ENCODE results near the gene TUT1. TPM values are rescaled to one million over a fixed set of nuclear protein-coding genes. Genes with fewer than 3 reads are reported as not detected.

Gene TUT1
- total and polyA plus RNA-seq, 2 experiments from 2014 or later: 6.1 to 12.1 TPM

GRCh38 chr11:62605902-62606301 lies 14.6 kb upstream of the TUT1 start:
- H3K4me1 ChIP-seq (ENCODE audit: insufficient read depth): peaks cover under 1% of the 10 kb centered on the region; the same call in 1 of the 2 replicates
- H4K20me1 ChIP-seq (ENCODE audit: insufficient read depth): no peaks in the 10 kb centered on the region
- peaks cover 10% of the 10 kb centered on the region for H3F3A ChIP-seq (ENCODE audit: insufficient read depth)
- H3K9me3 ChIP-seq (ENCODE audit: low read depth): no peaks in the 10 kb centered on the region
- peaks cover 4% of the 10 kb centered on the region; the same call in 1 of the 2 replicates for H3K36me3 ChIP-seq (ENCODE audit: low read depth)
- H3K27me3 ChIP-seq (replicated peaks; ENCODE audit: insufficient read depth): no peaks in the 10 kb centered on the region
- 94 to 96% methylated on average over 13 to 15 of the region's 15 CpGs for WGBS, 2 experiments (ENCODE audit: low coverage in 1 of 2, low lambda C conversion rate in 2 of 2, missing lambda C conversion rate in 2 of 2)
- H3K4me2 ChIP-seq (ENCODE audit: unreplicated experiment): no peak overlapping the region
- no peak overlapping the region for H3K4me3 ChIP-seq
- H3K79me2 ChIP-seq (ENCODE audit: insufficient read depth): peaks cover 28% of the 10 kb centered on the region
- TF ChIP-seq EZH2phosphoT487 (IDR thresholded peaks at IDR 0.05; ENCODE audit: insufficient read depth, low read depth) (no peak), EZH2 (IDR thresholded peaks at IDR 0.05; ENCODE audit: insufficient read depth, poor library complexity, severe bottlenecking) (no peak)
- DNase-seq: no peak
- no peaks in the 10 kb centered on the region for H3K9me2 ChIP-seq (ENCODE audit: insufficient read depth)
- no peak overlapping the region for H3K9ac ChIP-seq
- H3K27ac ChIP-seq: no peak overlapping the region
- in situ Hi-C loops (cut with MboI): no loop called here
- no peak overlapping the region for H2AFZ ChIP-seq

GRCh38 chr11:62605467-62605866 lies 14.1 kb upstream of the TUT1 start:
- Histone ChIP-seq H3K27ac (no peak overlapping the region), H3K4me2 (ENCODE audit: unreplicated experiment) (no peak overlapping the region), H3K36me3 (ENCODE audit: low read depth) (peaks cover 4% of the 10 kb centered on the region; the same call in 1 of the 2 replicates), H3K27me3 (replicated peaks; ENCODE audit: insufficient read depth) (no peaks in the 10 kb centered on the region), H3K4me1 (ENCODE audit: insufficient read depth) (peaks cover under 1% of the 10 kb centered on the region; the same call in 1 of the 2 replicates), H4K20me1 (ENCODE audit: insufficient read depth) (no peaks in the 10 kb centered on the region), H2AFZ (no peak overlapping the region), H3K4me3 (no peak overlapping the region), H3K79me2 (ENCODE audit: insufficient read depth) (peaks cover 28% of the 10 kb centered on the region), H3K9me2 (ENCODE audit: insufficient read depth) (no peaks in the 10 kb centered on the region), H3K9me3 (ENCODE audit: low read depth) (no peaks in the 10 kb centered on the region), H3F3A (ENCODE audit: insufficient read depth) (peaks cover 13% of the 10 kb centered on the region), H3K9ac (no peak overlapping the region)
- 90 to 93% methylated on average over 5 to 6 of the region's 6 CpGs for WGBS, 2 experiments (ENCODE audit: low coverage in 1 of 2, low lambda C conversion rate in 2 of 2, missing lambda C conversion rate in 2 of 2)
- DNase-seq: no peak
- TF ChIP-seq EZH2phosphoT487 (IDR thresholded peaks at IDR 0.05; ENCODE audit: insufficient read depth, low read depth) (no peak), EZH2 (IDR thresholded peaks at IDR 0.05; ENCODE audit: insufficient read depth, poor library complexity, severe bottlenecking) (no peak)
- in situ Hi-C loops (cut with MboI): no loop called here

- peaks cover 8% of the 10 kb centered on the region; the same call in 1 of the 2 replicates for H3K36me3 ChIP-seq (ENCODE audit: low read depth)
- no peak overlapping the region for H2AFZ ChIP-seq
- no peaks in the 10 kb centered on the region for H3K27me3 ChIP-seq (replicated peaks; ENCODE audit: insufficient read depth)
- WGBS, 2 experiments (ENCODE audit: low coverage in 1 of 2, low lambda C conversion rate in 2 of 2, missing lambda C conversion rate in 2 of 2): 90 to 92% methylated on average over 13 of the region's 13 CpGs
- H3K4me3 ChIP-seq: no peak overlapping the region
- no peak overlapping the region for H3K4me2 ChIP-seq (ENCODE audit: unreplicated experiment)
- no peak overlapping the region for H3K27ac ChIP-seq
- TF ChIP-seq EZH2phosphoT487 (IDR thresholded peaks at IDR 0.05; ENCODE audit: insufficient read depth, low read depth) (no peak), EZH2 (IDR thresholded peaks at IDR 0.05; ENCODE audit: insufficient read depth, poor library complexity, severe bottlenecking) (no peak)
- peaks cover 20% of the 10 kb centered on the region for H3F3A ChIP-seq (ENCODE audit: insufficient read depth)
- no peaks in the 10 kb centered on the region for H3K9me2 ChIP-seq (ENCODE audit: insufficient read depth)
- peaks cover 28% of the 10 kb centered on the region for H3K79me2 ChIP-seq (ENCODE audit: insufficient read depth)
- no peaks in the 10 kb centered on the region for H3K9me3 ChIP-seq (ENCODE audit: low read depth)
- no peak overlapping the region for H3K9ac ChIP-seq
- DNase-seq: no peak
- peaks cover 9% of the 10 kb centered on the region for H3K4me1 ChIP-seq (ENCODE audit: insufficient read depth)
- no peaks in the 10 kb centered on the region for H4K20me1 ChIP-seq (ENCODE audit: insufficient read depth)
- in situ Hi-C loops (cut with MboI): no loop called here
These were observed 13.3 kb upstream of the TUT1 start for GRCh38 chr11:62604460-62605120.

GRCh38 chr11:62603776-62604299 lies 12.5 kb upstream of the TUT1 start:
- Histone ChIP-seq H3K36me3 (ENCODE audit: low read depth) (peaks cover 8% of the 10 kb centered on the region; the same call in 1 of the 2 replicates), H3K27me3 (replicated peaks; ENCODE audit: insufficient read depth) (no peaks in the 10 kb centered on the region), H3K9ac (no peak overlapping the region), H3K4me2 (ENCODE audit: unreplicated experiment) (no peak overlapping the region), H3K79me2 (ENCODE audit: insufficient read depth) (peaks cover 32% of the 10 kb centered on the region), H3K4me1 (ENCODE audit: insufficient read depth) (peaks cover 15% of the 10 kb centered on the region), H3K9me2 (ENCODE audit: insufficient read depth) (no peaks in the 10 kb centered on the region), H3K27ac (no peak overlapping the region), H3K9me3 (ENCODE audit: low read depth) (no peaks in the 10 kb centered on the region), H3K4me3 (no peak overlapping the region), H3F3A (ENCODE audit: insufficient read depth) (peaks cover 21% of the 10 kb centered on the region), H4K20me1 (ENCODE audit: insufficient read depth) (no peaks in the 10 kb centered on the region), H2AFZ (no peak overlapping the region)
- 97 to 98% methylated on average over 8 of the region's 8 CpGs for WGBS, 2 experiments (ENCODE audit: low coverage in 1 of 2, low lambda C conversion rate in 2 of 2, missing lambda C conversion rate in 2 of 2)
- DNase-seq: no peak
- in situ Hi-C loops (cut with MboI): no loop called here
- TF ChIP-seq EZH2phosphoT487 (IDR thresholded peaks at IDR 0.05; ENCODE audit: insufficient read depth, low read depth) (no peak), EZH2 (IDR thresholded peaks at IDR 0.05; ENCODE audit: insufficient read depth, poor library complexity, severe bottlenecking) (no peak)

All from GM23248 (cell line).